HL-60 (cell line): ENCODE data around the gene BAIAP2L1.

Source experiments
- SPI1 ChIP-seq: IDR thresholded peaks from 2 replicates; pipeline ENCODE4 v1.6.1; 2012; ENCODE audit warnings: low read depth, mild to moderate bottlenecking, borderline replicate concordance
- TF ChIP-seq, protein P1 (sequence below): IDR thresholded peaks from one replicate; pipeline ENCODE4 v1.5.1; 2011; ENCODE audit warnings: low read length, control low read depth, inconsistent platforms; ENCODE audit not compliant: insufficient read depth

GRCh38 chr7:98423043-98423442, 22.2 kb upstream of the BAIAP2L1 start:
- TF ChIP-seq SPI1 = no peak
- TF ChIP-seq, protein P1, sequence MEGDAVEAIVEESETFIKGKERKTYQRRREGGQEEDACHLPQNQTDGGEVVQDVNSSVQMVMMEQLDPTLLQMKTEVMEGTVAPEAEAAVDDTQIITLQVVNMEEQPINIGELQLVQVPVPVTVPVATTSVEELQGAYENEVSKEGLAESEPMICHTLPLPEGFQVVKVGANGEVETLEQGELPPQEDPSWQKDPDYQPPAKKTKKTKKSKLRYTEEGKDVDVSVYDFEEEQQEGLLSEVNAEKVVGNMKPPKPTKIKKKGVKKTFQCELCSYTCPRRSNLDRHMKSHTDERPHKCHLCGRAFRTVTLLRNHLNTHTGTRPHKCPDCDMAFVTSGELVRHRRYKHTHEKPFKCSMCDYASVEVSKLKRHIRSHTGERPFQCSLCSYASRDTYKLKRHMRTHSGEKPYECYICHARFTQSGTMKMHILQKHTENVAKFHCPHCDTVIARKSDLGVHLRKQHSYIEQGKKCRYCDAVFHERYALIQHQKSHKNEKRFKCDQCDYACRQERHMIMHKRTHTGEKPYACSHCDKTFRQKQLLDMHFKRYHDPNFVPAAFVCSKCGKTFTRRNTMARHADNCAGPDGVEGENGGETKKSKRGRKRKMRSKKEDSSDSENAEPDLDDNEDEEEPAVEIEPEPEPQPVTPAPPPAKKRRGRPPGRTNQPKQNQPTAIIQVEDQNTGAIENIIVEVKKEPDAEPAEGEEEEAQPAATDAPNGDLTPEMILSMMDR = no peak
